HCT116 (cell line): ENCODE data around the gene AR.

Experiments
- CBX3 ChIP-seq: IDR thresholded peaks from 2 replicates; pipeline ENCODE4 v1.6.1; 2012; ENCODE audit warnings: low read depth
- CTCF ChIP-seq, 3 experiments: fragments of 200-600 bp in 1 of 3; sonication (generic) in 1 of 3; IDR thresholded peaks in 2 of 3; conservative IDR thresholded peaks in 1 of 3; 2 replicates each; pipeline ENCODE4 v1.5.1; 2012 to 2017; ENCODE audit warnings: low read depth in 2 of 3, low read length in 2 of 3, antibody characterized with exemption in 1 of 3, borderline replicate concordance in 1 of 3, control low read depth in 1 of 3, mild to moderate bottlenecking in 1 of 3, mixed read lengths in 1 of 3, mixed run types in 1 of 3, moderate library complexity in 1 of 3; ENCODE audit not compliant: insufficient read depth in 1 of 3
- ELF1 ChIP-seq: IDR thresholded peaks from 2 replicates; pipeline ENCODE4 v1.6.1; 2012; ENCODE audit warnings: low read depth, borderline replicate concordance
- REST ChIP-seq: IDR thresholded peaks from 2 replicates; pipeline ENCODE4 v1.6.1; 2012; ENCODE audit warnings: low read depth
- TCF7L2 ChIP-seq: IDR thresholded peaks from 2 replicates; pipeline ENCODE4 v1.7.0; 2011; ENCODE audit warnings: borderline replicate concordance, inconsistent platforms; ENCODE audit not compliant: insufficient read depth, insufficient read length; ENCODE audit errors: extremely low read depth
- ZBTB33 ChIP-seq: IDR thresholded peaks from 2 replicates; pipeline ENCODE4 v1.6.1; 2011; ENCODE audit warnings: mild to moderate bottlenecking, low read length, moderate library complexity; ENCODE audit not compliant: insufficient replicate concordance; ENCODE audit errors: extremely low read depth

- TF ChIP-seq REST (no peak), CTCF (IDR thresholded peaks at IDR 0.05 in 2 of 3, conservative IDR thresholded peaks at IDR 0.05 in 1 of 3; ENCODE audit: borderline replicate concordance in 1 of 3, insufficient read depth in 1 of 3, low read depth in 2 of 3, low read length in 2 of 3) (no peak), ELF1 (no peak), CBX3 (no peak), TCF7L2 (no peak), ZBTB33 (no peak)
Measured at GRCh38 chrX:67610282-67610681, 66.5 kb downstream of the AR start.
